ENCODE results near the gene SERBP1. TPM values are rescaled to one million over a fixed set of nuclear protein-coding genes. Genes with fewer than 3 reads are reported as not detected.
A peak's percentile ranks its signal among the peaks of the same experiment; 100 is the strongest.

The SERBP1 gene
- total RNA-seq = 148 TPM
- polyA plus RNA-seq = 100 to 1,000 TPM; 131 to 139 (median 137) TPM

DNA sequence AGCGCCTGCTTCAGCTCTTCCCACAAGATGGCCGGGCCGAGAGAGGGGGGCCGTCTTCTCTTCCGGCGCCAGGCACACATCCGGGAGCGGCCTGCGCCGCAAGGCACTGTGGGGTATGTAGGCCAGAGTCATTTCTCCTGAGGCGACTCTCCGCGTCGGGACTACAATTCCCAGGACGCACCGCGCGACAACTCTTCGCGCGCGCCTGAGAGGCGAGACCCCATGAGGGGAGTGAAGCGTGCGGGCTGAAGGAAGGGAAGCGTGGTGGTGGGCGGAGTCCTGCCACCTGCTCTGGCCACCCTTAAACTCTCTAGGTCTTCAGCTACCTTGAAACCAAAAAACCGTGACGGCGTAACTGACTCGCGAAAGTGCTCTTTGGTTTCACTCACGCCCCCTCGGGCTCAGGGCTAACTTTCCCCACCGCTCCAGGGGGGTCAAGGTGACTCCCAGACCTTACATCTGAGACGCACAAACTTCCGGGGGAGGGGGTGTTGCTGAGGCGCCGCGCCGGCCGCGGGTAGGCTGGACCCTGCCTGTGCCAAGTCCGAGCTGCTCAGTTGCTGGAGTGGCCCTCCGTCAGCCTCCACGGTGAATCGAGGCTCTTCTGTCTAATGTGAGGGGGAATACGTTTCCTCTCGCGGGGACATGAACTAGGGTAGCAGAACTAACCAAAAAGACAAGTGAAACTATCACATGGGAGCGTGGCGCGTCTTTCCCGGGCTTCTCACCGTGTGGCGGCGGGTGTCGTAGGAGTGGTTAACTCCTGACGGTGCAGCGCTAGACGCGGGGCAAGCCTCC is at the start of gene SERBP1:
Gene SERBP1, minus strand, starts transcription at position 45 of the 798 bp plus-strand sequence. CDS start 102 bp downstream, outside the sequence.
- DNase-seq (peak; percentile 95 to 99 (median 95)), ATAC-seq (ENCODE audit: low read depth in 2 of 2) (peak; percentile 93 to 96)
- Mint-ChIP-seq H3K27me3 (peaks cover 6% of the 10 kb centered on the region), H3K4me1 (peaks cover 13 to 45% (median 34%) of the 10 kb centered on the region in 4 donors), H3K9me3 (no peaks in the 10 kb centered on the region), H3K27ac (peak within 1 kb of the TSS; percentile 98 to 100 (median 99)), H3K4me3 (peak within 1 kb of the TSS; percentile 95 to 100 (median 96)), H3K36me3 (peaks cover 13% of the 10 kb centered on the region)
- H3K36me3 ChIP-seq (ENCODE audit: control insufficient read depth, insufficient read depth, low read length) = peaks cover 7% of the 10 kb centered on the region
- peak within 1 kb of the TSS; percentile 98 for H3K4me3 ChIP-seq (ENCODE audit: low read depth, low read length)
- H3K4me1 ChIP-seq (ENCODE audit: control insufficient read depth, insufficient read depth, low read length, poor library complexity, severe bottlenecking) = peaks cover 38% of the 10 kb centered on the region
- H3K27me3 ChIP-seq (ENCODE audit: control insufficient read depth, insufficient read depth, low read length) = no peaks in the 10 kb centered on the region
- peak within 1 kb of the TSS; percentile 97 for H3K27ac ChIP-seq (ENCODE audit: insufficient read depth, low read length, poor library complexity, severe bottlenecking)
- no peaks in the 10 kb centered on the region for H3K9me3 ChIP-seq (ENCODE audit: control insufficient read depth in 2 of 2, low read length in 2 of 2)

DNA sequence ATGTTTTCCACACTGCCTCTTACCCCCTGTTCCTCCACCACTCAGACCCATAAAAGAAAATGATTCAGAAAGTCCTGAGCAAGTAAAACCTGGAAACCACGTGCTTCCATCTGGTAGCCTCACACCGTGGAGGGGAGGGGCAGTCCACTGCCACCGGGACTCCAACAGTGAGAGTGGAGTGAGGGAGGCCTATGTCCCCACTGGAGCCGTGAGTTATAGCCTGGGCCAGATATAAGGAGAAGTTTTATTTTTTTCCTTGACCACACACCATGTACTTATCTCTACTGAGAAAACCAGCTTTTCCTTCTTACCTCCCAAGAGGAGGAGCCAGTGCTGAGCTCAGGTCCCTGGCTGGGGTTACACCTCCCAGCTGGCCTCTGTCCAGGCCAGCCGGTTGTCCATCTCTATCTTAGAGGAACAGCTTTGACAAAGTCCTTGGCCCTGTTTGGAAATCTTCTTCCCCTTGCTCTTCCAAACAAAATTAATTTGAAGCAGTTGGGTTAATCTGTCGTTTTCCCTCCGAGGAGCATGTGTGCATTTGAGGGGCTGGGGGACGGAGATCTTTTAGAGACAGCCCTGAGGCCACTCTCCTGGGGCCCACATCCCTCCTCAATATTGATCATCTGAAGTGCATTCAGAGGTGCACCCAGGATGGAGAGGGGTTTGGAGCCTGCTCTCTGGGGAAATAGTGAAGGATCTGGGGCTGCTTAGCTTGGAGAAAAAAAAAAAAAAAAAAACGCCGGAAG is 49.1 kb upstream of the SERBP1 start:
- Mint-ChIP-seq H3K4me1 (no peaks in the 10 kb centered on the region), H3K27me3 (peaks cover 12% of the 10 kb centered on the region), H3K4me3 (no peak overlapping the region), H3K36me3 (no peaks in the 10 kb centered on the region), H3K27ac (no peak overlapping the region), H3K9me3 (no peaks in the 10 kb centered on the region)
- DNase-seq (no peak), ATAC-seq (ENCODE audit: low read depth in 2 of 2) (no peak)
- H3K4me3 ChIP-seq (ENCODE audit: low read depth, low read length) = no peak overlapping the region
- H3K27me3 ChIP-seq (ENCODE audit: control insufficient read depth, insufficient read depth, low read length) = no peaks in the 10 kb centered on the region
- no peaks in the 10 kb centered on the region for H3K4me1 ChIP-seq (ENCODE audit: control insufficient read depth, insufficient read depth, low read length, poor library complexity, severe bottlenecking)
- no peak overlapping the region for H3K27ac ChIP-seq (ENCODE audit: insufficient read depth, low read length, poor library complexity, severe bottlenecking)
- no peaks in the 10 kb centered on the region for H3K36me3 ChIP-seq (ENCODE audit: control insufficient read depth, insufficient read depth, low read length)
- no peaks in the 10 kb centered on the region for H3K9me3 ChIP-seq (ENCODE audit: control insufficient read depth in 2 of 2, low read length in 2 of 2)

DNA sequence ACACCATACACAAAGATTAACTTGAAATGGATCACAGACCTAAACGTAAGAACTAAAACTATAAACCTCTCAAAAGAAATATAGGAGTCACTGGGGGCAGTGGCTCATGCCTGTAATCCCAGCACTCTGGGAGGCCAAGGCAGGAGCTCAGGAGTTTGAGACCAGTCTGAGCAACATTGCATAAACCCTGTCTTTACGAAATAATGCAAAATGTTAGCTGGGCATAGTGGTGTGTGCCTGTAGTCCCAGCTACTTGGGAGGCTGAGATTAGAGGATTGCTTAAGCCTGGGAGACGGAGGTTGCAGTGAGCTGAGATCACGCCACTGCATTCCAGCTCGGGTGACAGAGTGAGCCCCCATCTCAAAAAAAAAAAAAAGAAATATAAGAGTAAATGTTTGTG is 46.7 kb upstream of the SERBP1 start:
- DNase-seq = no peak
- Mint-ChIP-seq H3K27ac (no peak overlapping the region), H3K36me3 (no peaks in the 10 kb centered on the region), H3K9me3 (no peaks in the 10 kb centered on the region), H3K4me3 (no peak overlapping the region), H3K27me3 (peaks cover 12% of the 10 kb centered on the region), H3K4me1 (no peaks in the 10 kb centered on the region)
- Histone ChIP-seq H3K4me1 (ENCODE audit: control insufficient read depth, insufficient read depth, low read length, poor library complexity, severe bottlenecking) (no peaks in the 10 kb centered on the region), H3K9me3 (ENCODE audit: control insufficient read depth in 2 of 2, low read length in 2 of 2) (no peaks in the 10 kb centered on the region), H3K36me3 (ENCODE audit: control insufficient read depth, insufficient read depth, low read length) (no peaks in the 10 kb centered on the region), H3K4me3 (ENCODE audit: low read depth, low read length) (no peak overlapping the region), H3K27me3 (ENCODE audit: control insufficient read depth, insufficient read depth, low read length) (no peaks in the 10 kb centered on the region), H3K27ac (ENCODE audit: insufficient read depth, low read length, poor library complexity, severe bottlenecking) (no peak overlapping the region)
- ATAC-seq (ENCODE audit: low read depth in 2 of 2) = no peak

DNA sequence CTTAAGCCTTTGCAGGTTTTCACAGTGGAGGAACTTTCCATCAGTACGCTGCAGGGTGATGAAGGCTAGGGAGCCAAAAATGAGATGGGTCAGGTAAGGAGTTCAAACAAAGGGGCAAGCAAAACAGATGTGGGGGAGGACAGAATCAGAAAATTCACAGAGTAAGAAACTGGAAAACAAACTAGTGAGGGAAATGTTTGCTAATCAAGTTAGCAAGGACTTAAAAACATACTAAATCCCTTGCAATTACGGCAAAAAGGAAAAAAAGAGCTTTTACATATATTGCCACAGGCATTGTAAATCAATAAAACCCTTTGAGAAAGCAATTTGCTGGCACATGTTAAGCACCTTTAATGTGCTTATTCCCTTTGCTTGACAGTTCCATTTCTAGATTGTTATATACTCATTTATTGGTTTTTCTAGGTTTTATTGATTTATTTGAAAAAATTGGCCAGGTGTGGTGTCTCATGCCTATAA is 45.8 kb upstream of the SERBP1 start:
- Histone ChIP-seq H3K4me3 (ENCODE audit: low read depth, low read length) (no peak overlapping the region), H3K9me3 (ENCODE audit: control insufficient read depth in 2 of 2, low read length in 2 of 2) (no peaks in the 10 kb centered on the region), H3K4me1 (ENCODE audit: control insufficient read depth, insufficient read depth, low read length, poor library complexity, severe bottlenecking) (no peaks in the 10 kb centered on the region), H3K27me3 (ENCODE audit: control insufficient read depth, insufficient read depth, low read length) (no peaks in the 10 kb centered on the region), H3K27ac (ENCODE audit: insufficient read depth, low read length, poor library complexity, severe bottlenecking) (no peak overlapping the region), H3K36me3 (ENCODE audit: control insufficient read depth, insufficient read depth, low read length) (no peaks in the 10 kb centered on the region)
- Mint-ChIP-seq H3K36me3 (no peaks in the 10 kb centered on the region), H3K27me3 (peaks cover 17% of the 10 kb centered on the region), H3K9me3 (no peaks in the 10 kb centered on the region), H3K4me1 (no peaks in the 10 kb centered on the region), H3K4me3 (no peak overlapping the region), H3K27ac (no peak overlapping the region)
- ATAC-seq (ENCODE audit: low read depth in 2 of 2) (no peak), DNase-seq (no peak)

DNA sequence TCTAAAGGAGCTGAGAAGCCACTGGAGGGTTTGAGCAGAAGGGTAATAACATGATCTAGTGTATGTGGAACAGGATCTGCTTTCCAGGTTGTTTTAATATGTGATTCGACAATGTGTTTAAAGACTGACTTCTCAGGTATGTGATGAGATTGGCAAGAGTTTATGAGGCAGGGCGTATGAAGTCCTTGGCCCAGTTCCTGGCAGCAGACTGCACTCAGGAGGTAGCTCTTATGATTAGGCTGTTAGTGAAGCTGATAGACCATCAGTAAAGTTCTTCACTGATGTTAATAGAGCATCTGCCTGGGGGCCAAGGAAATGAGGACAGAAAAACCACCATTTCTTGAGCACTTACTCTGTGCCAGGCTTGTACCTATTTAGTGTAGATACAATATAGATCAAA is 41.9 kb upstream of the SERBP1 start:
- no peak overlapping the region for H3K4me3 Mint-ChIP-seq
- H3K4me1 Mint-ChIP-seq = no peaks in the 10 kb centered on the region
- no peak overlapping the region for H3K27ac Mint-ChIP-seq
- no peak overlapping the region for H3K27ac ChIP-seq (ENCODE audit: insufficient read depth, low read length, poor library complexity, severe bottlenecking)
- H3K36me3 ChIP-seq (ENCODE audit: control insufficient read depth, insufficient read depth, low read length) = no peaks in the 10 kb centered on the region
- H3K4me3 ChIP-seq (ENCODE audit: low read depth, low read length) = no peak overlapping the region
- ATAC-seq (ENCODE audit: low read depth in 2 of 2) (no peak), DNase-seq (no peak)
- no peaks in the 10 kb centered on the region for H3K9me3 Mint-ChIP-seq
- H3K36me3 Mint-ChIP-seq = no peaks in the 10 kb centered on the region
- no peaks in the 10 kb centered on the region for H3K9me3 ChIP-seq (ENCODE audit: control insufficient read depth in 2 of 2, low read length in 2 of 2)
- H3K27me3 ChIP-seq (ENCODE audit: control insufficient read depth, insufficient read depth, low read length) = no peaks in the 10 kb centered on the region
- no peaks in the 10 kb centered on the region for H3K4me1 ChIP-seq (ENCODE audit: control insufficient read depth, insufficient read depth, low read length, poor library complexity, severe bottlenecking)
- peaks cover 11% of the 10 kb centered on the region for H3K27me3 Mint-ChIP-seq

DNA sequence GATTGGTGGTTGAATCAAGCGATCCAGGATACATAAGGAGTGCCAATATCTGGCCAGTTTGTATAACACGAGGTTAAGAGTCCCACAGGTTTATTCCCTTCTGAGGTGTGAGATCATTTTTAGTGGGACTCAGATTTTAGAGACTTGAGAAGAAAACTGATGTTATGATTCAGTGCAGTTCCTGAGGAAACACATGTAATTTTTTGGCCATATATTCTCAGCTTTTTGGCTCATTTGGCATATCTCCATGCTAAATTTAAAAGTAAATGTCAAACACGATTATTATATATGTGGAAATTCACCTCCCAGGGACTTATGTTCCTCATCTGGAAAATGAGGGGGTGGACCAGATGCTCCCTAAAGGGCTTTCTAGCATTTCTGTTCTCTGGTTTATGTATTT is 39.2 kb upstream of the SERBP1 start:
- Histone ChIP-seq H3K36me3 (ENCODE audit: control insufficient read depth, insufficient read depth, low read length) (no peaks in the 10 kb centered on the region), H3K4me3 (ENCODE audit: low read depth, low read length) (no peak overlapping the region), H3K9me3 (ENCODE audit: control insufficient read depth in 2 of 2, low read length in 2 of 2) (no peaks in the 10 kb centered on the region), H3K27me3 (ENCODE audit: control insufficient read depth, insufficient read depth, low read length) (no peaks in the 10 kb centered on the region), H3K4me1 (ENCODE audit: control insufficient read depth, insufficient read depth, low read length, poor library complexity, severe bottlenecking) (no peaks in the 10 kb centered on the region), H3K27ac (ENCODE audit: insufficient read depth, low read length, poor library complexity, severe bottlenecking) (no peak overlapping the region)
- H3K4me1 Mint-ChIP-seq = no peaks in the 10 kb centered on the region
- H3K4me3 Mint-ChIP-seq = no peak overlapping the region
- H3K27me3 Mint-ChIP-seq = peaks cover 6% of the 10 kb centered on the region
- ATAC-seq (ENCODE audit: low read depth in 2 of 2) (no peak), DNase-seq (no peak)
- no peaks in the 10 kb centered on the region for H3K36me3 Mint-ChIP-seq
- no peaks in the 10 kb centered on the region for H3K9me3 Mint-ChIP-seq
- H3K27ac Mint-ChIP-seq = no peak overlapping the region

DNA sequence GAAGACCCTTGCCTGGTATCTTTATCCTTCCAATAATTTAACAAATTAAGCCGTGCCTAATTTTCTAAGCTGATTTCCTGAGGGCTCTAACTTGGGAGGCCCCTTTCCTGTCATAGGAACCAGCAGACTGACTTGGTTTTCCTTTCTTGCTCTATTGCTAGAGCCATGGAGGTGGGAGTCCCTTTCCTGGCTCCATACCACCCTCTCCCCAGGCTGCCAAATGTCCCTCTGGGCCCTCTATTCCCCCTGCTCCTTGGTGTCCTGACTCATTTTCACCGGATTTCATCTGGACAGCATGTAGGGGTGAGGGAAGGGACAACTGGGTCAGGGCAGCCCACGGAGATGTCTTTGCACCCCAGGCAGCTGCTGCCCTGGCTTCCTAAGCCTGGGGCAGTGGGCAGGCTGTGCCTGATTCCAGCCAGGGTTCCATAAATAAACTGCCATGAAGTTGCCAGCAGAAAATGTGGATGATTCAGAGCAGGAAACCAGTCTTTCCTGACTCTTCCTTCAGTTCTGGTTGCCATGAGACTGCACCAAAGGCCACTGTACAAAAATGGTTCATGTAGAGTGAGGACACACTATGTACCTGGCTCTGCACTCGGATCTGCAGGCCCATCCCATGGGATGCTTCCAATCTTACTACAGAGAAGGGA is 38.0 kb upstream of the SERBP1 start:
- Histone ChIP-seq H3K27ac (ENCODE audit: insufficient read depth, low read length, poor library complexity, severe bottlenecking) (no peak overlapping the region), H3K36me3 (ENCODE audit: control insufficient read depth, insufficient read depth, low read length) (no peaks in the 10 kb centered on the region), H3K9me3 (ENCODE audit: control insufficient read depth in 2 of 2, low read length in 2 of 2) (no peaks in the 10 kb centered on the region), H3K4me1 (ENCODE audit: control insufficient read depth, insufficient read depth, low read length, poor library complexity, severe bottlenecking) (no peaks in the 10 kb centered on the region), H3K27me3 (ENCODE audit: control insufficient read depth, insufficient read depth, low read length) (no peaks in the 10 kb centered on the region), H3K4me3 (ENCODE audit: low read depth, low read length) (no peak overlapping the region)
- Mint-ChIP-seq H3K27ac (no peak overlapping the region), H3K36me3 (no peaks in the 10 kb centered on the region), H3K9me3 (no peaks in the 10 kb centered on the region), H3K4me1 (no peaks in the 10 kb centered on the region), H3K27me3 (peaks cover 6% of the 10 kb centered on the region), H3K4me3 (no peak overlapping the region)
- ATAC-seq (ENCODE audit: low read depth in 2 of 2) (no peak), DNase-seq (no peak)
